ENCODE results near the gene PAX1. TPM values are rescaled to one million over a fixed set of nuclear protein-coding genes. Genes with fewer than 3 reads are reported as not detected.

PAX1 gene
- polyA plus RNA-seq (ENCODE audit: insufficient read length in 12 of 12): 1 to 10 TPM in 7 of 12 donors, under 1 TPM in 3, not detected in 2; 0.53 to 3.4 (median 1.3) TPM
- long read RNA-seq, donor 1: 0 reads
- long read RNA-seq, donor 2: 0 reads
- long read RNA-seq, donor 3, full-length matches to known transcripts: 1 of 1 reads
- long read RNA-seq, donor 3, partial matches to known transcripts: 0 of 1 reads
- long read RNA-seq, donor 3, other reads (novel, unspliced or antisense): 0 of 1 reads
- long read RNA-seq, donor 4, full-length matches to known transcripts: 3 of 3 reads
- long read RNA-seq, donor 4, partial matches to known transcripts: 0 of 3 reads
- long read RNA-seq, donor 4, other reads (novel, unspliced or antisense): 0 of 3 reads
- long read RNA-seq, donor 5, full-length matches to known transcripts: 2 of 2 reads
- long read RNA-seq, donor 5, partial matches to known transcripts: 0 of 2 reads
- long read RNA-seq, donor 5, other reads (novel, unspliced or antisense): 0 of 2 reads
- long read RNA-seq, donor 6: 0 reads
- long read RNA-seq, donor 7: 0 reads
- long read RNA-seq, donor 8: 0 reads
- long read RNA-seq, donor 9: 0 reads
- long read RNA-seq, donor 10: 0 reads
- long read RNA-seq, donor 11, full-length matches to known transcripts: 2 of 2 reads
- long read RNA-seq, donor 11, partial matches to known transcripts: 0 of 2 reads
- long read RNA-seq, donor 11, other reads (novel, unspliced or antisense): 0 of 2 reads

DNA sequence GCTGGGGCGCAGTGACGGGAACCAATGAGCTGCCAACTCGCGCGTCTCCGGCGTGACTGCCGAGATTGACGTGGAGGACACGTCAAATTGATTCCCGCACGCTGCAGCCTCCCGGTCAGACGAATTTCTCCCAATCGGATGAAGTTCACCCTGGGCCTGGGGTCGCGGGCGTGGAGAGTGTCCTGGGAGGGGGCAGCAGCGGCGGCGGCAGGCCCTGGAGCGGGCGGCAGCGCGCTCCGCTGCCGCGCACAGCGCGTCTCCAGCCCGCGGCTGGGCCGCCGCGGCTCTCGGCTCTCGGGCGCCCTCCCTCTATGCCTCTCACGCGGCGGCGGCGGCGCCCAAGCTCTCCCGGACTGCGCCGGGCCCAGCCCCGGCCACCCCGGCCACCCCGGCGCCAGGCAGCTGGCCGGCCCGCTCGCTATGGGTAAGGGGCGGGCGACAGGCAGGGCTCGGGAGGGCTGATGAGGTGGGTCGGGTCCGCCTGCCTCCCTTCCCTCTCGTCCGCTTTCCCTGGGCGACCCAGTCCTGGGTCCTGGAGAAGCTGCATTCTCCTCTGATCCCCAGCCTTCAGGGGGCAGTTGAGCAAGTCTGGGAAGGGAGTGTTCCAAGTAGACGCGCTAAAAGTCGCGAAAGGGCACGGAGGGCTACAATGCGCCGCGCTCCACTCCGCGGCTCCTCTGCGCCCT, at the start of gene PAX1:
Gene PAX1 (plus strand): TSS at position 90 of the 686 bp plus-strand sequence. CDS start 49 bp downstream, at position 139.
- no peak for DNase-seq

DNA sequence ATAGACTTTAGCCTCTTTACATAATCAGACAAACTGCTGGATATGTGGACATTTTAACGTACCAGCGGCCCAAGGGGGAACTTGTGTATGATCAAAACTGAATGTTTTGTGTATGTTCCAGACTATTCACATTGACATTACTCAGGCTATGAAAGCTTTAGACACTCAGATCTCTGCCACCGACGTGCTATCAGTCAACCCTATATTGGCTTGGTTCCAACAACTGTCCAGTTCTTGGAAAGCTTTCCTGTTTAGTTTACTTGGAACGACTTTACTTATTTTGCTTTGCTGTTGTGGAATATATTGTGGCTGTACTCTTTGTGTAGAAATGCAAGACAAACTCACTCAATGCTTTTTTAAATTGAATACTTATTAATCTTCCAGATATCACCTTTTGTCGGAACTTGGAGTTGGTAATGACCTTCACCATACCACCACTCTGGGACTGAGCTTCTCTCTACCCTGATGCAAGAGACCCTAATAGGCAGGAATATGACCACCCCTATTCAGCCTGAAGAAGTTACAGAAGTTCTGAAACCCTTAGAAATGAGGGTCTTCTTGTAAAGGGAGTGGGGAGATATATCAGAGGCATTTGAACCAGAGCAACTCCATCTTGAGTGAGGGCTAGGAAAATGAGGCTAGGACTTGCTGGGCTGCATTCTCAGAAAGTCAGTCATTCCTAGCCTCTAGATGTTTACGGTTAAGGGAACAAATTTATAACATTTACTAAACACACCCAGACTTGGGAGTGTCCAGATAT, 49.0 kb upstream of the PAX1 start:
- DNase-seq: no peak

DNA sequence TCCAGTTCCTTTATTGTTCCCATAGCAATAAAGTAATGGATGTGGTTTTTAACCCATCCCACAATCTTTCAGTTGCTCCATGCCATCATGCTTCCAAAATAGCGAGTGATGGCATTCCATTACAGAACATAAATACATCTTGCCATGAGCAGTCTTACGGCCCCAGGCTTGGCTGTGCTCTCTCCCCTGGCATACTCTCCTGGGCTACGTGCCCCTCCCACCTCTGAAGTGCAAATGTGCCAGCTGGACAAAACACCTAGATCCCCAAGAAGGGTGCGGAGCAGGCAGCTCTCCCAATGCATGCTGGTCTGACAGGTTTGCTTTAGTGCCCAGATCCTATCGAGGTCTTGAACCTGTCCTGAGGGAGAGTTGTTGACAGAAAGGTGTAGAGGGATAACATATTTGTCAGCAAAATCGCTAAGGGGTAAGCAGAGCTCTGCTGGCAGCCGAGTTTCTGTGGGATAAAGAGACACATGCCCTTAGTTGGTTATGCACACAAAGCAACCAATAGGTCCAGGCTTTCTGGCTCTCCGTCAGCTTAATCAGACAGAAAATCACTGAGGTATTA, 43.9 kb upstream of the PAX1 start:
- DNase-seq: no peak

DNA sequence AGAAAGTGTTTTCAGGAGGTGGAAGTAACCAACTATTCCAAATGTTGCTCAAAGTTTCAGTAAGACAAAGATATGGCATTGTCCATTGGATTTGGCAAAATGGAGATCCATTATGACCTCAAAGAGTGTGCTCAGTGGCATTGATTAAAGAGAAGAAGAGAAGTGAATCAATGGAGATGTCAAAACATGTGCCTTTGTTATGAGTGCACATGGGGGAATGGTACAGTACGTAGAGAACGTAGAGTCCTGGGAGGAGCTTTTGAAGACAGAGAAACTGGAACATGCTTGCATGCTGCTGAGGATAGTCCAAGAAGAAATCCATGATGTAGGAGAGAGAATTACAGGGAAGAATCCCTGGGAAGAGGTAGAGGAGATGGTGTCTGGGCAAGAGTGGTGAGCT, 42.0 kb upstream of the PAX1 start:
- no peak for DNase-seq

DNA sequence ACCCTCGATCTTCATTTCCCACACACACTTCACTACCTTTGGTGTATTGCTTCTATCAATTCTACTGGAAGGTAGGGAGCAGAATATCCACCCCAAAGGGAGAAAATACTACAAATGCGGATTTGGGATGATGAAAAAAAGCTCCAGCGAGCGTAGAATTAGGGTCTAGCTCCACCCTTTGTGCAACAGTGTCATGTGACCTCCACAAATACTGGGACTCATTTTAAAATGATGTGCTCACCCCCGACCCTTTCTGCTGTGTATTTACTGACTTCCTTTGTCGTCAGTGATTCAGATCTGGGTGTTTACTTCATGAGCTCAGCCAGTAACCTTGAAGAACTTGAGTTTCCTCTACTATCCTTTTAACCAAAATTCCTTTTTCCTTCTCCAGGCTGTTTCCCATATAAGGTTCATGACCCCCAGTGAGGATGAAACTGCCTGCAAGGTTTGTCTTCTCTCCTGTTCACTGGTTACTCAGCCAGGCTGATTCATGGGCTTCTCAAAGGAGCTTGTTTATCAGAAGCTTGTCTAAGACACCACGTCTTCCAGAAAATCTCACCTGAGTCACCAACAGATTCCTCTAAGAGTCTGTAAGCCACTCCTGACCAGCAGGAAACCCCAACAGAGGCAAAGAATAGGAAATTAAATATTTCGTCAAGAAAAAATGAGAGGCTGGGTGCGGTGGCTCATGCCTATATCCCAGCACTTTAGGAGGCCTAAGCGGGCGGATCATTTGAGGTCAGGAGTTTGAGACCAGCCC, 39.6 kb upstream of the PAX1 start:
- DNase-seq: no peak

DNA sequence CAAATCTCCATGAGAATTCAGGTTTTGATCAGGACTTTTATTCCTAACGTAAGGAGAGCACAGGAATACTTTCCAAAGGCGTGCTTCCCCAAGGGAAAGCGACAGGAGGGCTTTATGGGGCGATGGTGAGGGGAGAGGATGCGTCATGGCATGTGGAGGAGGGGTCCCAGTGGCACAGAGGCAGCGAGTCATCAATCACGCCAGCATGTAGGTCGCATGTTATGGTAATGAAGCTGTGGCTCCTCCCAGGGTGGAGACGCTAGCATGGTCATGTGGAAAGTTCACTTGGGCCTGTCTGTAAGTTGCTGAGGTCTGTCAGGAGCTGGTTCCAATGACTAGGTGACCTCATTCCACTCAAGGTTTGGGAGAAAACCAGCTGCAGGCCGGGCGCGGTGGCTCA, 35.3 kb upstream of the PAX1 start:
- DNase-seq: no peak

DNA sequence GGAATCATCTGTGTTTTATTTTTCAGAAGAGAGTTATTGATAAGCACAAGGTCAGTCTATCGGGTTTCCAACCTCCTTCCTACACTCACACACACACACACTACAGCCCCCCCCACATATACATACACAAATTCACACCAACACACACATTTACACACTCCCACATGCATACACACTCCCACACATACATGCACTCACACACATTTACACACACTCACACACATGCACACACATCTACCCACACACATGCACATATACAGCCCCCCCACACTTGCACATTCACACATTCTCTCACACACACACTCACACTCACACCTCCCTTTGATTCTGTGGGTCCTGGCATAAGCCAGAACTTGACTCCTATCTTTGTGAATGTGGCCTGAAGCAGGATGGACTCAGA, 34.5 kb upstream of the PAX1 start:
- DNase-seq: no peak

DNA sequence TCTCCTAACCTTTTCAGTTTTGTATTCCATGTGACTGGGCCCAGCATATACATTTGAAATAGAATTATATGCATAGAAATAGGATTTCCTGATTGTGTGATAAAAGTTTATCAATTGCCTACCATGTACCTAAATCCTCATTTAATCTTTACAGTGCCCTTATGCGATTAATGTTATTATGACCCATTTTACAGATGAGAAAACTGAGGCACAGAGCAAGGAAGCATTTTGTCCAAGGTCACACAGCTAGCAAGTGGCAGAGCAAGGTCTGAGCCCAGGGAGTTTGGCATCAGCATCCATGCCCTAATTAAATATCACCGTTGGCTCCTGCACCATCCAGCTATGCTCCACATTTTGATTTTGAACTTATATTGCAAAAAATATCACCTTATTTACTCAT, 28.2 kb upstream of the PAX1 start:
- DNase-seq: no peak

DNA sequence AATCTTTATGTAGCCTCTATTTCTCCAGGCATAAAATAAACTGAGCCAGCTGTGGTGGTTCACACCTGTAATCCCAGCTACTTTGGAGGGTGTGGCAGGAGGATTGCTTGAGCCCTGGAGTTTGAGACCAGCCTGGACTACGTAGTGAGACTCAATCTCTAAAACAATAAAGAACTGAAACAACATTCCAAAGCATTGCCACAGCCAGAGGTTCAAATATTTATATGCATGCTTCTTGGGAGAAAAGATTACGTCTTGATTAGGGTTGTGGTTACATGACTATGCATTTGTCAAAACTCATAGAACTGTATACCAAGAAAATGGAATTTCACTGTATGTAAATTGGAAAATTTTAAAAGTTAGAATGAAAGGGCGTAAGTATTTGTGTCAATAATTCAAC, 27.7 kb upstream of the PAX1 start:
- DNase-seq: no peak

DNA sequence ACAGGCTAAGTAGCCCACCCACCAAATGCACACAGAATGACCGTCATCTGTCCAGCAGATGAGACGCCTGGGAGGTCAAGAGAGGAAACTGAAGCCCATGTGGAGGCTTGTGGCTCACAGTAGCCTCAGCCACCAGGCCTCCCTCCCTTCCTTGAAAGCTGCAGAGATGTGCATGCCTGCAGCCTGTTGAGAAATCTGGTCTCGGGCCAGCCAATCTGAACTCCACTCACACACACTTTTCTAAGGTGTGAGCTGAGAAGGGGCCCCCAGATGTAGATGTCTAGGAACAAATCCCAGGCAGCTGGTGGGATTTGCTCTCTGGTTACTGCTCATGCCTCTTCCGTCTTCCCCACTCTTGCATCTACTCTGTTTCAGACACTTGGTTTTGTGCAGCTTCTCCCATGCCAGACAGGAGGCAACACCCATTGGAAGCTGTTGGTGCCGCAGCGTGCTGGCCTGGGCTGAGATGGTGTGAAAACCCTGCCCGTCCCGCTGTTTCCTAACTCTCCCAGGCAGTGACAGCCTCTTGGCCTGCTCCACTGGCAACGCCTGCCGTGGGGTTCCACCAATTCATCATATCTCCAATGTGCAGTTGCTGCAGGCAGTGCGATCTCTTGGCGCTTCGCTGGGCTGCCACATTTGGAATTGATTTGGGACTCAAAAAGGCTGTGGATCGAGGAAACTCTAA, 24.1 kb upstream of the PAX1 start:
- peak; percentile 29 for DNase-seq

DNA sequence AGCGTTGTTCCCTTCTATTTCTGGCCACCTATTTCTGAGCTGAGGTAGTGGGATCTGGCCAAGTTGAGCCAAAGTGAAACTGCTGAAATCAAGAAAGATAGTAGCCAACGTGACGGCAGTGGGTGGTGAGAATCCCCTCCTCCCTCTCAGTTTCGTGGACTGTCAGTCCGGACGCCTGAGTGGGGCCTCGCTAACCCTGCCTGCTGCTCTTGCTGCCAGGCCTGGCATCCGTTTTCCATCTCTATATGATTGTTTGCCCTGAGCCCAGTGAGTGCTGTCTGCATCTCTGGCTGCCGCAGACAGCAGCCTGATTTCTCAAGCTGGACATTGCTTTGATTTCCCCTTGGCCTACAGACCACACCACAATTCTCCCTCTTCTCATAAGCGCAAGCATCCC, 23.5 kb upstream of the PAX1 start:
- DNase-seq: peak; percentile 13

DNA sequence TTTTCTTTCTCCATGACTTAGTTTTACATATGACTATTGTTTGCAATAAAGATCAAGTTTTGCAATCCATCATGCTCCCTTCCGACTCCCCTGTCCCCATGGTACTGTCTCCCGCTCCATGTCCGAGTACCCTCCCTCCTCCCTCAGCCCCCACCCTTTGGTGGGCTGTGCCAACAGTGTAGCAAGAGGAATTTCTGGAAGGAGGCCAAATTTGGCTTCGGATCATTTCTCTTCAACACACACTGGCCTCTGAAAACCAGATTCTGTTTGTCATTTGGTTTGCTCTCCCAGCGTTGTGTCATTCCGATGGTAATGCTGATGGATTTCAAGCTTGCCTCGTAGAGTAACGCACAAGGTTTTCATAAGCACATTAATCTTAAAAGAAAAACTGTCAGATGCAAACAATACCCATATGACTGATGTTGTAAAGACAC, 22.9 kb upstream of the PAX1 start:
- peak; percentile 35 for DNase-seq

DNA sequence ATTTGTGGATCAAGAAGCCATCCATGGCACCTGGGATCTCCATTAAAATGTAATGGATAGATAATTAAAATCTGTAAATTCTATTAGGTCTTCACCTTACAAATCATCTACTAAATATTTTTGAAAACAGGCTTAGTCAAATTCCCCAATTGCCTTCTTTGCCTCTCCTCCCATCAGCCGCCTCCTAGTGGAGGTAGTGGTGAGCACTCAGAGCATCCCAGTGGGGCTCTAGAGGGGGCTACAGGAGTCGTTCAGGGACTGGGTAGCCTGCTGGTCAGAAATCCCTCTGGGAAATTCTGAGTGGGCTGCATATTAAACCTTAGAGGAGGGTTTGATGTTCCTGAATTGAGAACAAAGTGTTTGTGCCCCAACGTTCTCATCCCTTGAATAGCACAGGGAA, 20.8 kb upstream of the PAX1 start:
- no peak for DNase-seq

DNA sequence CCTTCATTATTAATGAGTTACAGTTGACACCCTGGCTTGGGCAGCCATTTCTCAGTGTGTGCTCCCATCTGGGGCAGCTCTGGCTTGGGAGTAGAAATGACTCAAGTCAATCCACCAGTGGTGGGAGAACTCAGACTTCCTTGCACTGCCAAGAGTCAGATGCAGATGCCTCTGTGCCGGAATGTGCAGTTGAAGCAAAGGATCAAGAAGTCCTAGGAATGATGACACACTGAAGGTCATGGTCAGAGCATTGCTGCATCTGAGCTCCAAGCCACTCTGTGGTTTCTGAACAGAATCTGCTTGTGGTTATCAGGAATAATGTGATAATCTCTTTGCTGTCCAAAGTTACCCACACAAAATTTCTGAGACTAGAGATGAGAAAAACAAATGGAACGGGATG, 19.5 kb upstream of the PAX1 start:
- DNase-seq: no peak

DNA sequence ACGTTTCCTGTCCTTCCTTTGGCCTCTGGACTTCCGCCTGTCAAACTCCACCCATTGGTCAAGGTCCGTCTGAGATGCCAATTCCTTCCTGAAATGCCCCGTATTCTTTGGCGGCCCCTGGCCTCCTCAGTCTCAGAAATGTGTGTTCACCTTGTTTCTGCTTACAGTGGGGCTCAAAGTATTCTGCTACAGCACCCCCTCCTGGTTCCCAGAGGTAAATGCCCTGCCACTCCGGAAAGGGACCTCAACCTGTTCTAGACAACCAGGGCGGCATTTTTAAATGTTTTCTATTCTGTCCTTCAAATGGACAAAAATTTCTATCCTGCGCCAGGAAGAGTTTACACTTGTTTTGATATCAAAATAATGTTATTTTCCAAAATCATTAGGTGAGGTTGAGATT, 12.1 kb upstream of the PAX1 start:
- DNase-seq: no peak

DNA sequence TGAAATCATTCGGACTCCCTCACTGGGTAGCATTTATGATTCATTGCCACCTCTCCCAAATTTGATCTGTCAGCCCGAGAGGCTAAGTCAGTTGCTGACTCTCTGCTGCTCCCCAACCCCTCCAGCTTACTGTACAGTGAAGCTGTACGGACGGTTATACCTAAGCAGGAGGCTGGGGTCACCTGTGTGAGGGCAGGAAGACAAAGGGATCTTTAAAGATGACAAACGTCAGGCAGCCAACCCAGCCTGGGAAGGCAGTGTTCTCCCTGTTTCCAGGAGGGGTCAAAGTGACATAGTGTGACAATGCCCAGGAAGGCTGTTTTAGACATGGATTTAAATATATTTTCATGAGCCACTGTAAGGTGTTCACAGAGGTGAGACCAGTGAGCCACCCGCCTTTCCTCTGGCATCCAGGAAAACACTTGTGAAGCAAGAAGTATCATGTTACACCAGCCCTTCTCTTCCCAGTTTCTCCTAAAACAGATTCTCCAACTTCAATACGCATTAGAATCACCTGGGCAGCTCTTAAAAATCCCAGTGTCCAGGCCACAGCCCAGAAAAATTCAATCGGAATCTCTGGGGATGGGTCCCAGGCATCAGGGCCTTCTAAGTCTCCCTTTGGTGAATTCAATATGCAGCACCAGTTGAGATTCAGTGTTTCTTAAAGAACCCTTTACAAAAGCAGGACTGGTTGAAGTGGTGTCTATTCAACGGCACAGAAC, 6.8 kb upstream of the PAX1 start:
- DNase-seq: no peak

DNA sequence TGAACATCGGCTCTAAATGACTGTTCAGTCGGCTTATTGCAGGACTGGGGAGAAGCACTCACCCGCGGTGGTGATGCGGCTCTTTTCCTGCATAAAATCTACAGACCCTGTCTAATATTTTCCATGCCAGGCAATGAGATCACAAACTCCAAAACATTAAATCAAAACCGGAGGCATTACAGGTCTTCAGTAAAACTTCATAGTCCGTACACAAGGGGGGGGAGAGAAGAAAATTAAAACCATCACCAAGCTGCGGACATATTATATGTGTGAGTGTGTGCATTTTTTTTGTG, 6.3 kb upstream of the PAX1 start:
- DNase-seq: no peak

DNA sequence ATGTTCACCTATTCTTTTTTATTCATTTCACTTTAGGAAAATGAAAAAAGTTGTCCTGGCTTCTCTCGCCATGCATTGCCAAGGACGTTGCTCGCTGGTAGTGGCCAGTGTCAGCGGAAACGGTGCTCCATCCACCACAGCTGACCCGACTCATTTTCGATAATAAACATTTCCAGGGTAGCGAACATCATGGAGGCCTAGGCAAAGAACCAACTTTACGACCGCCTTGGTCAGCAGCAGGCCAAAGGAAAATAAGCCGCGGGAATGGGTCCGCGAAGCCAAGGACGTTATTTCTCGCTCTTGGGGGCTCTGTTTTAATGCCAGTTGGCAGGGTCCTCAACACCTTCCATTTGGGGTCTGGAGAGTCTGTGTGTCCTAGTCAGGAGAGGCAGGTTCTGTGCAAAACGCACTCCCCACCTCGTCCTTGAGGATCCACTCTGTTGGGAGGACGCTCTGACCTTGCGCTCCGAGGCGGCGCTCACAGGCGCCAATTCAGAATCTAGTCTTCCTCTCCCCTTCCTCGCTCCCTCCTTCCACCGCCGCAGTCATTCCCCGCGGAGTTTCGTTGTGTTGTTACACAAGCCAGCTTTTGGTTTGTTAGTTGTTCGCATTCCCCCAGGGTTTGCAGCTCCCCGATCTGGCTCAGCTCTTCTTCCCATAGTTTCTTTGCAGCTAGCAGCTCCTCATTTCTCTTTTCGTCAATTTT, 4.1 kb upstream of the PAX1 start:
- no peak for DNase-seq

DNA sequence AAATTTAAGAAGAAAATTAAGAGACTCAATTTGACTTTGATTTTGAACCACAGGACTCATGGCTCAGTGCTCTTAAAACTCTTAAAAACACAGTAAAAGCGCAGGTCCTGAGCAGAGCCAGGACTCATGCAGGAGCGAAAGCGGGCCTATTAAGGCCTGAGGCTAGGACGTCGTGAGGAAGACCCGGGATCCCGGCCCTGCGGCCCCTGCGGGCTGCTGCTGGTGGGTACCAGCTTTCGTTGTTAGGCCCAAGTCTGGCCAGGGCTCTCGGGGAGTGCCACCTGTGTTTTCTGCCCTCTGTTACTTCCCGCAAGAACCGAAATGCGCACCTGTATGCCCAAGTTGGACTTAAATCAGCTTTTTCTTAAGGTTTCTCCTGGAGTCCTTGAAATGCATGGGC, 3.4 kb upstream of the PAX1 start:
- DNase-seq: no peak
